Astrocyte of the spinal cord (primary cell): ENCODE data around the gene DPP10.

ENCODE experiments used
- DNase-seq: peaks from one replicate; pipeline ENCODE4 v3.0.0; 2011; ENCODE audit warnings: low read depth, low spot score
- H3K4me3 ChIP-seq: 2 replicates; pipeline ENCODE4 v1.5.1; 2011; ENCODE audit warnings: low read depth, mild to moderate bottlenecking, low read length, moderate library complexity
- CTCF ChIP-seq: IDR thresholded peaks from 2 replicates; pipeline ENCODE4 v1.5.1; 2012; ENCODE audit warnings: low read depth, mild to moderate bottlenecking, low read length, inconsistent platforms
- in situ Hi-C: cut with HindIII; loops from 2 replicates; pipeline ENCODE4 v1.10.0; 2017; ENCODE audit warnings: low sequenced_read_pairs

Gene DPP10

GRCh38 chr2:115297056-115297455, 854.6 kb downstream of the DPP10 start:
- no peak for TF ChIP-seq CTCF
- H3K4me3 ChIP-seq, result no peak overlapping the region
- in situ Hi-C loops, result no loop called here
- DNase-seq, result no peak

GRCh38 chr2:115299199-115299598, 856.8 kb downstream of the DPP10 start:
- TF ChIP-seq CTCF, result no peak
- DNase-seq, result no peak
- in situ Hi-C loops, result no loop called here
- no peak overlapping the region for H3K4me3 ChIP-seq

GRCh38 chr2:115305712-115306111, 863.3 kb downstream of the DPP10 start:
- no peak overlapping the region for H3K4me3 ChIP-seq
- no peak for TF ChIP-seq CTCF
- no peak for DNase-seq
- in situ Hi-C loops, result no loop called here

- TF ChIP-seq CTCF, result no peak
- DNase-seq, result no peak
- H3K4me3 ChIP-seq, result no peak overlapping the region
- in situ Hi-C loops, result no loop called here
Measured at GRCh38 chr2:115314119-115314518, 871.7 kb downstream of the DPP10 start.

GRCh38 chr2:115327061-115327460, 884.6 kb downstream of the DPP10 start:
- no peak overlapping the region for H3K4me3 ChIP-seq

GRCh38 chr2:115359550-115359949, 917.1 kb downstream of the DPP10 start:
- DNase-seq, result no peak
- H3K4me3 ChIP-seq, result no peak overlapping the region
- no peak for TF ChIP-seq CTCF
- in situ Hi-C loops, result no loop called here

More at GRCh38 chr2:115327061-115327460, 884.6 kb downstream of the DPP10 start:
- no peak for DNase-seq
- in situ Hi-C loops, result no loop called here
- no peak for TF ChIP-seq CTCF

- no peak for DNase-seq
- no peak for TF ChIP-seq CTCF
- in situ Hi-C loops, result no loop called here
- no peak overlapping the region for H3K4me3 ChIP-seq
Measured at GRCh38 chr2:115364093-115364492, 921.7 kb downstream of the DPP10 start.
